Adrenal gland (tissue), 5 donors: ENCODE results near the gene F7.

Experiments
- POLR2A ChIP-seq, 2 donors: fragments of 450-650 bp; IDR thresholded peaks; one replicate each; pipeline ENCODE4 v1.6.1; 2017; ENCODE audit warnings: antibody characterized with exemption in 2 of 2, mild to moderate bottlenecking in 2 of 2, moderate library complexity in 1 of 2
- TF ChIP-seq, protein P1 (sequence below), 6 experiments: fragments of 450-650 bp in 4 of 6; fragments of 200-600 bp in 2 of 6; sonication (generic) in 1 of 6; IDR thresholded peaks; 1 replicate in 5 of 6; 2 replicates in 1 of 6; pipeline versions ENCODE4 v1.5.1 to v1.8.0; 2016 to 2021; ENCODE audit warnings: antibody characterized with exemption in 6 of 6, mild to moderate bottlenecking in 2 of 6, moderate library complexity in 1 of 6
- donor health status: DM: no; HTN: no; CAD: no.

DNA sequence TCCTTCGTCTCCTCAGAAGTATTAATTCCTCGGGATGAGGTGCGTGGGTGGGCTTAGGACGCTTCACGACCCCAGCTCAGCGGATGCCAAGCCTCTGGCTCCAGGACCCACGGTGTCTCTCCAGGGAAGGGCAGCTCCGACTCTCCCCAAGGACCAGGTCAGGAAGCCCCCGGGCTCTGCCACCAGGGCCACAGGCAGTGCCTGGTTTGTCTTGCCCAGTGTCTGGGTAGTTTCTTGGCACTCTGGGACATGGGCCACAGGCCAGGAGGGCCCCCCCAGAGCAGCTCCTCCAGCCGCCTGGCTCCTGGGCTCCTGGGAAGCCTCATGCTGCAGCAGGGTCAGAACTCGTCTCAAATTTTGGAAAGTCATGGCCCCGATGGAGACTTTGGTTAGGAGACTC lies 55.4 kb downstream of the F7 start:
- TF ChIP-seq, protein P1, sequence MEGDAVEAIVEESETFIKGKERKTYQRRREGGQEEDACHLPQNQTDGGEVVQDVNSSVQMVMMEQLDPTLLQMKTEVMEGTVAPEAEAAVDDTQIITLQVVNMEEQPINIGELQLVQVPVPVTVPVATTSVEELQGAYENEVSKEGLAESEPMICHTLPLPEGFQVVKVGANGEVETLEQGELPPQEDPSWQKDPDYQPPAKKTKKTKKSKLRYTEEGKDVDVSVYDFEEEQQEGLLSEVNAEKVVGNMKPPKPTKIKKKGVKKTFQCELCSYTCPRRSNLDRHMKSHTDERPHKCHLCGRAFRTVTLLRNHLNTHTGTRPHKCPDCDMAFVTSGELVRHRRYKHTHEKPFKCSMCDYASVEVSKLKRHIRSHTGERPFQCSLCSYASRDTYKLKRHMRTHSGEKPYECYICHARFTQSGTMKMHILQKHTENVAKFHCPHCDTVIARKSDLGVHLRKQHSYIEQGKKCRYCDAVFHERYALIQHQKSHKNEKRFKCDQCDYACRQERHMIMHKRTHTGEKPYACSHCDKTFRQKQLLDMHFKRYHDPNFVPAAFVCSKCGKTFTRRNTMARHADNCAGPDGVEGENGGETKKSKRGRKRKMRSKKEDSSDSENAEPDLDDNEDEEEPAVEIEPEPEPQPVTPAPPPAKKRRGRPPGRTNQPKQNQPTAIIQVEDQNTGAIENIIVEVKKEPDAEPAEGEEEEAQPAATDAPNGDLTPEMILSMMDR (IDR thresholded peaks at IDR 0.05), result no peak
- no peak for TF ChIP-seq POLR2A (IDR thresholded peaks at IDR 0.05)
